SH-SY5Y (cell line): ENCODE data around the gene MDM2.

Experiments used
- GATA2 ChIP-seq: IDR thresholded peaks from 2 replicates; pipeline ENCODE4 v1.6.1; 2011; ENCODE audit warnings: mild to moderate bottlenecking, low read depth, low read length
- GATA3 ChIP-seq: IDR thresholded peaks from 2 replicates; pipeline ENCODE4 v1.6.1; 2011; ENCODE audit warnings: low read depth, mild to moderate bottlenecking, low read length, moderate library complexity

DNA sequence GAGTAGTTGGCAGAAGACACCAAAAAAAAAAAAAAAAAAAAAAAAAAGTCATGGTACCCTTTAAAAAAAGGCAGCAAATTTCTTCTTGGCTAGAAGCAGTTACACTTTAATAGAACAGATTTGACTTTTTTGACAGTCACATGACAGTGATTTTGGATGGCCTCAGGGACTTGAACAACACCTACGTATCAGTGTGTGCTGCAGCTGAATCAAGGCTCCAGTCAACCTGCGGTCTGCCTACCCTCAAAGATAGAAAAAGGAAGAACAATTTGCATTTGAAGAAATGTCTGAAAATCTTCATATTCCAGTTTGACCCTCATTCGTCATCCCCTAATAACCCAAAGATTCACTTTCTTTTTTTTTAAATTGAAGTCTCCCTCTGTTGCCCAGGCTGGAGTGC, 53.9 kb downstream of the MDM2 start:
- TF ChIP-seq GATA2 (no peak), GATA3 (no peak)
